Pancreas (tissue), 10 donors: ENCODE data around the gene CPB2. TPM values are rescaled to one million over a fixed set of nuclear protein-coding genes. Genes with fewer than 3 reads are reported as not detected.
A peak's percentile ranks its signal among the peaks of the same experiment; 100 is the strongest.

Experiments used
- ATAC-seq, 4 donors: fragments of 200-7000 bp; cut with Tn5 transposase; one replicate each; pipeline versions ENCODE4 v1.8.0 to v1.9.1; 2020; ENCODE audit warnings: mild to moderate bottlenecking in 4 of 4, moderate library complexity in 4 of 4
- DNase-seq, 6 donors: peaks; one replicate each; pipeline ENCODE4 v3.0.0-alpha.2; 2020
- FAIRE-seq: peaks from 2 replicates; lab custom pipeline; 2012; peaks lifted over from hg19 to GRCh38; lab: Jason Lieb, UNC
- H3K27ac ChIP-seq, 4 donors: fragments of 200-600 bp; sonication (generic); 1 replicate in 3 of 4; 2 replicates in 1 of 4; pipeline versions ENCODE4 v1.5.0 to v1.8.0; 2020
- H3K27me3 ChIP-seq, 4 donors: fragments of 200-600 bp; one replicate each; pipeline ENCODE4 v1.8.0; 2021
- H3K36me3 ChIP-seq, 3 donors: fragments of 200-600 bp; sonication (generic) in 1 of 3; one replicate each; pipeline versions ENCODE4 v1.5.0 to v1.8.0; 2020 to 2021
- H3K4me1 ChIP-seq, 3 donors: fragments of 200-600 bp; one replicate each; pipeline ENCODE4 v1.8.0; 2021
- H3K4me3 ChIP-seq, 4 donors: fragments of 200-600 bp; sonication (generic) in 2 of 4; one replicate each; pipeline versions ENCODE4 v1.5.0 to v1.8.0; 2020 to 2021
- H3K9me3 ChIP-seq, 4 donors: fragments of 200-600 bp; one replicate each; pipeline ENCODE4 v1.8.0; 2021
- WGBS, 2 donors: extraction: QIAGEN DNeasy Blood & Tissue Kit; methylation state at CpG; one replicate each; pipeline ENCODE4 v1.1.7; 2013; 5-methylcytosine and 5-hydroxymethylcytosine counted together
- intact Hi-C, 3 donors: fragments of 100-400 bp; cut with DNase I; formaldehyde crosslinking; loops; one replicate each; pipeline versions ENCODE4 v1.11.1 to v1.14.2; 2022
- polyA plus RNA-seq, 2 donors: library from polyadenylated mRNA; stranded (reverse); fragments of 200-250 nt; gene quantifications; one replicate each; pipeline ENCODE4 v1.2.3, GENCODE V29; 2013
- total RNA-seq, 6 donors: library from RNA; stranded (reverse); fragmentation: NEBNext Ultra II Directional in 4 of 6; extraction: Animal tissue kit (Norgen Biotek cat#: 25700) in 4 of 6; gene quantifications; one replicate each; pipeline versions ENCODE4 v1.2.1 to v1.2.4, GENCODE V29; 2021 to 2023
- TF ChIP-seq, protein P1 (sequence below), 4 donors: fragments of 200-600 bp; sonication (generic) in 3 of 4; IDR thresholded peaks; one replicate each; pipeline versions ENCODE4 v1.5.0 to v1.8.0; 2021; ENCODE audit warnings: antibody characterized with exemption in 4 of 4
- donor health status: healthy with polysubstance abuse.
- donor health status: DM: no; HTN: no; CAD: no; lungs with moderate emphysema.
- donor health status: DM: no; HTN: no; CAD: no.
- donor health status: control.
- donor health status: control.
- donor health status: Bipolar disorder and iron deficiency.
- donor health status: DM: yes; HTN: yes; CAD: no.
- donor health status: DM: no; HTN: no; CAD: no.
- donor health status: DM: no; HTN: no; CAD: no.
- donor health status: DM: yes; HTN: yes; CAD: no.

CPB2 gene
- total and polyA plus RNA-seq, 8 donors, result 0.08 to 0.94 (median 0.58) TPM; not detected in 1

DNA sequence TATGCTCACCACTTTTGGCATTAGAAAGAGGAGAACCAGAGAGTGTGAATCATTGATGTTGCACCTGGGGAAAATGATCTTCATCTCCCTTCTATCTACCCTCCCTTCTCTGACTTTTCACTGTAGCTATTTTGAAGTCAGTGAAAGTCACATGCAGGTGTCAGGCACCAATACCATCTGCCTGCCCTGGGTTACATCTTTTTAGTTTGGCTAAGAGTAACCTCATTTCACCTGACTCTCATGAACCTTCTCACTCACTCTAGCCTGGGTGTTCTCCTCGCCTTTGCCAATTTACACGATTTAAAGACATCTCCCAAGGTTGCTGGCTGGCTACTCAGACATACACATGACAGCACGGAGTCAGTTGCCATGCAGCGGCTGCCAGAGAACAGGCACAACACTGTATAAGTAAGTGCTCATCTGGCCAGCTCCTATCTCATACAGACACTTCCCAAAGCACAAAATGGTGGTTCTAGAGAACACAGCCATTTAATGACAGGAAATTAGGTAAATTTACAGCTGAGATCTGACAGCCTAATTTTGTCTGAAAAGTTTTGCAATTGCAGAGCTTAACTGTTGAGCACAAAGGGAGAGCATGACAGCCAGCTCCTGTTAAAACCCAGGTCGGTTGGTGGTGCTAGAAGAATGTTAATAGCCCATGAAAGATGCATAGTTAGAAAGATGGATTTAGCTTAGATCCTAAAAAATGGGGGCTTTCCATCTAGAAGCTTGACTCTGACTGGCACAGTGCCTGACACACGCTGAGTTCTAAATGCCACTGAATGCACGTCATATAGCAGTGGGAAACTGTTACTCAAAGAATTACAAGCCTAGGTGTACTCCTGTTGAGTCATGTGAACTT, 44.7 kb upstream of the CPB2 start:
- H3K4me3 ChIP-seq, result no peak overlapping the region
- FAIRE-seq, result no peak
- ATAC-seq, result no peak
- WGBS, 2 donors, result 71 to 76% methylated on average over 7 of the region's 7 CpGs
- H3K27ac ChIP-seq, result no peak overlapping the region
- TF ChIP-seq, protein P1, sequence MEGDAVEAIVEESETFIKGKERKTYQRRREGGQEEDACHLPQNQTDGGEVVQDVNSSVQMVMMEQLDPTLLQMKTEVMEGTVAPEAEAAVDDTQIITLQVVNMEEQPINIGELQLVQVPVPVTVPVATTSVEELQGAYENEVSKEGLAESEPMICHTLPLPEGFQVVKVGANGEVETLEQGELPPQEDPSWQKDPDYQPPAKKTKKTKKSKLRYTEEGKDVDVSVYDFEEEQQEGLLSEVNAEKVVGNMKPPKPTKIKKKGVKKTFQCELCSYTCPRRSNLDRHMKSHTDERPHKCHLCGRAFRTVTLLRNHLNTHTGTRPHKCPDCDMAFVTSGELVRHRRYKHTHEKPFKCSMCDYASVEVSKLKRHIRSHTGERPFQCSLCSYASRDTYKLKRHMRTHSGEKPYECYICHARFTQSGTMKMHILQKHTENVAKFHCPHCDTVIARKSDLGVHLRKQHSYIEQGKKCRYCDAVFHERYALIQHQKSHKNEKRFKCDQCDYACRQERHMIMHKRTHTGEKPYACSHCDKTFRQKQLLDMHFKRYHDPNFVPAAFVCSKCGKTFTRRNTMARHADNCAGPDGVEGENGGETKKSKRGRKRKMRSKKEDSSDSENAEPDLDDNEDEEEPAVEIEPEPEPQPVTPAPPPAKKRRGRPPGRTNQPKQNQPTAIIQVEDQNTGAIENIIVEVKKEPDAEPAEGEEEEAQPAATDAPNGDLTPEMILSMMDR (IDR thresholded peaks at IDR 0.05), result no peak
- H3K36me3 ChIP-seq, result no peaks in the 10 kb centered on the region
- H3K9me3 ChIP-seq, result no peaks in the 10 kb centered on the region
- intact Hi-C loops, result loop anchor here in 1 of 3 donors (10.0 kb wide), 1 partner anchor 345 kb away; no protein-coding TSS in a partner anchor
- H3K4me1 ChIP-seq, result peaks cover 2 to 9% (median 6%) of the 10 kb centered on the region in 3 donors
- DNase-seq, result no peak
- H3K27me3 ChIP-seq, result no peaks in the 10 kb centered on the region

DNA sequence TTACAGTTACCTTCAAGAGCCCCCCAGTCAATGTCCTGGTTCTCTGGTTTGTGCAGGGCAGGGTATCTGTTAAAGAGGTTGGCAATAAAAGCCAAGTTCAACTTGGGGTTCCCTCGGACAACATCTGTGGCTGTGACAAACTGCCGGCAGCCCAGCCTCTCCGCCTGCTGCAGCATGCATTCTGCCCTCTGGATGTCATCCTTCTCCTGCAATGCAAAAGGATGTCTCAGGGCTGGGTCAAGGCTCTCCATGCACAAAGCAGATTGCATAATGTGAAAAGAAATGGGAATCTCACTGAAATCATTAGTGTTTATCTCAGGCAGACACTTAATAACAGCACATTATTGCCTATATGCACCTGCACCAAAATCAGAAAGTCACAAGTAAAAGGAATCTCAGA, 42.1 kb upstream of the CPB2 start:
- peaks cover 5 to 11% (median 8%) of the 10 kb centered on the region in 3 donors for H3K4me1 ChIP-seq
- TF ChIP-seq, protein P1 (IDR thresholded peaks at IDR 0.05), result no peak
- H3K27me3 ChIP-seq, result no peaks in the 10 kb centered on the region
- ATAC-seq (peak in 2 of 4 donors; percentile 51 to 60), FAIRE-seq (no peak), DNase-seq (no peak)
- no peak overlapping the region for H3K4me3 ChIP-seq
- no peaks in the 10 kb centered on the region for H3K9me3 ChIP-seq
- no peak overlapping the region for H3K27ac ChIP-seq
- intact Hi-C loops, result no loop called here
- 61 to 68% methylated on average over 3 of the region's 3 CpGs for WGBS, 2 donors
- H3K36me3 ChIP-seq, result no peaks in the 10 kb centered on the region

- Histone ChIP-seq H3K36me3 (no peaks in the 10 kb centered on the region), H3K27me3 (no peaks in the 10 kb centered on the region), H3K27ac (no peak overlapping the region), H3K4me3 (no peak overlapping the region), H3K9me3 (no peaks in the 10 kb centered on the region), H3K4me1 (peaks cover 5 to 11% (median 8%) of the 10 kb centered on the region in 3 donors)
- ATAC-seq (no peak), FAIRE-seq (no peak), DNase-seq (no peak)
- 61 to 85% methylated on average over 1 to 2 of the region's 2 CpGs for WGBS, 2 donors
- intact Hi-C loops, result no loop called here
- TF ChIP-seq, protein P1 (IDR thresholded peaks at IDR 0.05), result no peak
Measured at GRCh38 chr13:46145950-46146349, 41.1 kb upstream of the CPB2 start.

DNA sequence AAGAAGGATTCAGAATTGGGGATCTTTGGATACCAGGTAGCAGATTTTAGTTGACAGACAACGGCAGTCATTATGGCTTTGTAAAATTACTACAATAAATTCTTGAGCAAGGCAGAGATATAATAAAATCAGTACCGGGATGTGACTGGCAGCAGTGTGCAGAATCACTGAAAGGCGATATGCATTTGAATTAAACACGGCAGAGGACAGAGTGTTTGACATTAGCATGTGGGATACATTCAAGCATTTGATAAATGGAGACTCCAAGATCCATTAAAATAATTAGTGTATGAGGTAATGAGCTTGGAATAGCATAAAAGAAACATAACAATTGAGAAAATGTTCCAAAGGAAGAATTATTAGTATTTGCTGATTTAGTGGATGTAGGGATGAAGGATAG, 40.3 kb upstream of the CPB2 start:
- no peaks in the 10 kb centered on the region for H3K27me3 ChIP-seq
- no peak overlapping the region for H3K4me3 ChIP-seq
- H3K36me3 ChIP-seq, result no peaks in the 10 kb centered on the region
- H3K4me1 ChIP-seq, result peaks cover 5 to 11% (median 8%) of the 10 kb centered on the region in 3 donors
- WGBS, 2 donors, result 86 to 90% methylated on average over 4 of the region's 4 CpGs
- intact Hi-C loops, result no loop called here
- no peaks in the 10 kb centered on the region for H3K9me3 ChIP-seq
- ATAC-seq, result no peak
- DNase-seq, result no peak
- TF ChIP-seq, protein P1 (IDR thresholded peaks at IDR 0.05), result no peak
- FAIRE-seq, result no peak
- no peak overlapping the region for H3K27ac ChIP-seq
